SHP77 (cell line): ENCODE data around the gene MORC4.
A peak's percentile ranks its signal among the peaks of the same experiment; 100 is the strongest.

Source experiments
- DNase-seq, 2 experiments: peaks; one replicate each; lab custom pipeline; 2025; lab: John Stamatoyannopoulos, UW

The MORC4 gene

DNA sequence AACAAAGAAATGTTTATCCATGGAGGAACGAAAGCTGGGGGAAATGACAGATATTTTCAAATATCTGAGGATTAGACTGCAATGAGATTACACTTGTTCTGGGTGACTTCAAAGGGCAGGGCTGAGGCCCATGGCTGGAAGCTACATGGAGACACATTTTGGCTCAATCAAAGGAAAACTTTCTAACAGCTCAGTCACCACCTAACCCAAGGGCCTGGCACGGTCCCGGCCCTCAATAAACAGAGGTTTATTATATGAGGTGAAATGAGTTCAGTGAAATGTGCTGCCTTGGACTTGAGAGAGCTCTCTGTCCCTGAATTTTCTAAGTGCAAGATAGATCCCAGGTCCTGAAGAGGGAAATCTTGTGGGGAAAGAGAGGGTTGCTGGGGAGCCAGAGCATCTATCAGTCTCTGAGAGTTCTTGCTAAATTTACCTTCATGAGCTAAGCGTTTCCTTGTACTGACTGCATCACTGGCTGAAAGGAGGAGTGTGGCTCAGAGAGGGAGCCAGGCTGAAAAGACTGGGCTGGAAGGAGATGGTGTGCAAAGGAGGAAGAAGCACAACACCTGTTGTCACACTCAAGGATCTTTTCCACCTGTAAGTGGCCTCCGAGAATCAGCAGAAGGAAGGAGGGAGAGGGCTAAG lies 94.8 kb downstream of the MORC4 start:
- DNase-seq = no peak

DNA sequence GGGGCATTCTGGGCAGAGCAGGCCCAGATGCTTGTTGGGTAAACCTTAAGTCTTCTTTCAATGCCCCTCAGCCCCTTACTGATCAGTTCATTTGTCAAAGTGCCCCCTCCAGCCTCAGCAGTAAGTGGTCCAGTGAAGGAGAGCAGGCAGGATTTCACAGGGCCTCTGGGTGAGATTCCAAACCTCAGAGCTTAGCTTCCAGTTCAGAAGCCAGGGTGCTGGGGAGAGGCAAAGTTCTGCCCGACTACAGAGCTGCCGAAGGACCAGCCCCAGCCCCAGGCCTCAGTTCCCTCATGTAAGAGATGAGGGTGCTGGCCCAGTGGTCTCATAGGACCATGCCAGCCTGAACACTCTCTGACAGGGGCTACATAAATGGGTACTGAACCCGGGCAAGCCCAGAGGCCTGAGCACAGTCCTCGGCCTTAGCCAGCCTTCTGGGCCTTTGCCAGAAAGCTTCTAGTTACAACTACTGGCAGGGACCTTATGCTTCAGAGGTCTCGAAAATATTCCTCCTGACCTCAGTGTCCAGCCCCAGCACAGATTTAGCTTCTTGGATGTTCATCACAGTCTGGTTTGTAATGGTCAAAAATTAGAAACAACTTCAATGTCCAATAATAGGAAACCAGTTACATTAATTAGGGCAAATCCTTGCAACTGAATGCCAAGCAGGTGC lies 96.0 kb downstream of the MORC4 start:
- no peak for DNase-seq

DNA sequence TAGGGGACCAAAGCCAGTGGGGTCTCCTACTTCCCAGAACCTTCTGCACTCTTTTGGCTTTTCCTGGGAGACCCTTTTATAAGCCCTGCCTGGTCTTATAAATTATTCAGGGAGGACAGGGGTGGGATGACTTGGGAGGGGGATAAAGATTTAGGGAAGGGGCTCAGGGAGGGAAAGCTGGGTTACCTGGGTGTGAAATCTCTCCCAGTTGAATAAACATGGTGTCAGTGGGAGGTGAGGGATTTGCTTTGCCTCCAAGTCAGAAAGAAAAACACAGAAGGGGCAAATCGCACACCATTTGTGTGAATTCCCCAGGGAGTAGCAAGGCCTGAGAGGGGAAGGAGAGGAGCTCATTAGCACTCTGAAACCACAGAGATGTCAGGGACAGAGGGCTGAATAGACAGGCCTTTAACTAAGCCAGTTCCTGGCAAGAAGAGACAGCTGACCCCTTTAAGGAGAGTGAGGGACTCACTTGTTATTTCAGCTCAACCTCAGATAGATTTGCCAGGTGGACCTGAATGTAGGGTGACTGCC lies 96.7 kb downstream of the MORC4 start, which contains the start of gene RIPPLY1:
RIPPLY1 (minus strand) TSS at position 51 of the 534 bp plus-strand sequence. CDS start 54 bp downstream, outside the sequence.
- no peak for DNase-seq

DNA sequence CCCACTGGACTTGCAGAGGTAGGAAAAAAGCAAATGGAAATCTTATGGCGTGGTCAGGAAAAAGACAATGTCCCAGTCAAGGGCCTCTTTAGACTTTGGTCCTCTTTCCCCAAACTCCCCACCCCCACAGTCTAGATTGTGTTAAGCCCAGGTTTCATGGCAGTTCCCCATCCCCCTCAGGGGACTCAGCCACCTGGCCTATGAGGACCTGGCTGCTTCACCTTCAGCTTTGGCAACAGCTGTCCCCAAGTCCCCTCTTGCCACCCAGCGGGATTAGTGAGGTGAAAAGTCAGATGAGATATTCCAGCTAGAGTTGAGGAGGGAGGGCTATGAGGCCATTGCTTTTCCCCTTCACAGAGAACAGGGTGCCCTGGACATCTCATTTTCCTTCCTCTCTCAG lies 97.3 kb downstream of the MORC4 start:
- no peak for DNase-seq

DNA sequence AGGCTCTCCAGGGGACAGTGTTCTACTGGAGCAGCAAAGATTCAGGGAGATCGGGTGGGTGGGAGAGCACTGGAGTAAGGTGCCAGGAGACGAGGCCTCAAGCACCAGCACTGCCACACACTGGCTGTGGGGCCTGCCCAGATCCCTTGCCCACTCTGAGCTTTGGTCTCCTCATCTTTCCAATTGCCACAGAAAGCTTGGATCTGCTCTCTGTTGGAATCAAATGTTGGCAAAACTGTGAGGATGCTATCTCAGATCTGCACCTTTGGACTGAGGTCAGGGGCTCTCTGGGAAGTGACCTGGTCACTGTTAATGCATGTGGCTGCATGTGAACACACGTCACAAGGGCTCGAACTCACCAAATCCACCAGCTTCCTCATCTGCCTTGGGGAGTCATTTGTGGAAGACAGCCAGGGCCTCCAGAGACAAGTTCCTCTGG lies 98.2 kb downstream of the MORC4 start:
- no peak for DNase-seq

GRCh38 chrX:106901341-106901740 lies 98.7 kb downstream of the MORC4 start:
- DNase-seq = no peak

DNA sequence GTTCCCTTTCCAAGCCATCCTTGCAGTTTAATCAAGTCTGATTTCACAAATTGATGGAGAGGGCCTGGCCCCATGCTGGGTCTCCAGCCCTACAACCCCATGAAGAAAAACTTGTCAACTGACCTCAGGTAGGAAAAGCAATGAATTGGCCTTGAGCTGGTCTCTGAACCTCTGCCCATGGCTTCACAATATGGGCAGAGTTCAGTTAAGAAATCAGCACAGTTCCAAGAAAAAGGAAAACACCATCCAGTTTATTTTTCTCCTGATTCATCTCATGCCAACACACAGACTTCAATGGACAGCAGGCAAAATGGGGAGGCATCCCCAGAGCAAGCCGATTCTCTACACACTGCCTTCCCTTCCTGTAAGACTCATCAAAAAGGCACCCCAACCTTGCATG lies 100.2 kb downstream of the MORC4 start:
- no peak for DNase-seq

GRCh38 chrX:106899276-106899675 lies 100.7 kb downstream of the MORC4 start:
- DNase-seq = no peak

GRCh38 chrX:106898462-106898861 lies 101.5 kb downstream of the MORC4 start:
- peak; percentile 3 to 11 for DNase-seq

DNA sequence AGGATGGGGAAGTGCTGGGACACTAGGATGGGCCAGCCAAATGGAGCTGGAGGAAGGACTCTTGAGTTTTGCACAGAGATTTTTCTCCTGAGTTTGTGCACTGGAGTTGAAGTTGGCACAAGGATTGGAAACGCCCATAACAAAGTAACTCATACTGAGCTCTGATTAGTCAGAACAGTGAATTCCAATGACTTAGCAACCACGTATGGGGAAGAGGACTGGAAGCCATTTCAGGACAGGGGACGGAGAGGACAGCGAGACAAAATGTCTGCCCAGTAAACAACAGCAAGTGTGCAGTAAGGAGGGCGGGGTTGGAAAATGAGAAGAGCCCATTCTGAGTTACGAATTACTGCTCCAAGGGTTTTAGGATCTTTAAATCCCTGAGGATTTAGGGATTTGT lies 102.8 kb downstream of the MORC4 start:
- DNase-seq = no peak

DNA sequence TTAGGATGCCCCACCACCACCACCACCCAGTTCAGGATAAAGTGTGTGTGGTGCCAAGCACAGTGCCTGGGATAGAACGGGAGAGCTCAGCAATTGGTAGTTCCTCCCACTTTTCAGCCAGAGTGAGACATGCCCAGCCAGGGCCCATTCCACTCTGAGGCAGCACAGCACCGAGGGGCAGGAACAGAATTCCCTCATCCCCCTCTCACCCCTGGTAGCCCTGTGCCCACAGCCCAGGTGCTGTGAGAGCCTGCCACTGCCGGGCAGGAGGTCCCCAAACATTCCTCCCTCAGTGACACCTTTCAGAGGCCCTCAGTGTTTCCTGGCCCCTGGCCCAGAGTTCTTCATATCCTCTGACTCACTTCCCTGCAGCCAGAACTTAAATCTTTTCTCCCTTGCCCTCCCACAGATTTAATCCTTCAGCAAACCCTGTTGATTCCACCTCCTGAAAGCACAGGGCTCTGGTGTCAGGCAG lies 105.0 kb downstream of the MORC4 start:
- DNase-seq = no peak

GRCh38 chrX:106894392-106894909 lies 105.6 kb downstream of the MORC4 start:
- DNase-seq = peak; percentile 27 to 60

DNA sequence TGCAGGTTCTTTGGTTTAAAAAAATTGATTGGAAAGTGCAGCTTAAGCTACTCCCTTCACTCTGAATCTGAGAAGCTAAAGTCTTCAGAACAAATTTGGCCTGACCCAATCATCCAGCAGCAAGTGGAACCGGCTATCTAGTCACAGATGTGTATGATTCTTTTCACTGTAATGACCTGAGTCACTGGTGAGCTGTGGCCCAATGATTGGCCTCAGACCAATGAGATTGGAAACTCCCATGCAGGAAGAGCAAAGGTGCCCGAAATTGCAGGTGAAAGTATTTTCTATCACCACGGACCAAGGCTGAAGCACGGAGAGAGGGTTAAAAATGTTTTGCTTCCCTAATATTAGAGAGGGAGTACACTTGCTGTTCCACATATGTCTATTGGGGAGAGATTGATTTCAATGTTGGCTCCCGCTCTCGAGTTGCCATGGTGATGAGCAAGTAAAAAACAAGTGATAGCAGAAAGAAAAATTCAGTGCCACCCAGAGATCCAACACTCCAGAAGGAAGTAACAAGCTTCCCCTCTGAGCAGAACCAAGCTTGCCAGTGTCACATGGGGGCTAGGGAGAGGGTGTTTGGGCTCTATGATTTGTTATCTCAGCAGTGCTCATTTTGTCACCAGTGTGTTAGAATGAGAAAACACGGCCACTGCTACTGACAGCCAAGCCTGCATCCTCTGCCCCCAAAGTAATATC lies 108.1 kb downstream of the MORC4 start:
- DNase-seq = no peak
